HG03457 (cell line): ENCODE results near the gene SCN8A.
"Not testable (repeated sequence)": the region's sequence is repeated elsewhere in the genome, so short reads cannot be mapped to it uniquely, and the experiment has no call there.

Source experiments
- ATAC-seq: cut with Tn5 transposase; IDR thresholded peaks from one replicate; pipeline ENCODE4 v1.9.1; 2021; ENCODE audit warnings: moderate number of reproducible peaks; ENCODE audit not compliant: unreplicated experiment

The SCN8A gene

GRCh38 chr12:51827925-51828818, 237.1 kb downstream of the SCN8A start:
- no peak for ATAC-seq

GRCh38 chr12:51829011-51829481, 238.0 kb downstream of the SCN8A start:
- ATAC-seq: no peak

- ATAC-seq: no peak
These were observed 238.6 kb downstream of the SCN8A start for GRCh38 chr12:51829641-51830040.

GRCh38 chr12:51831817-51832216, 240.8 kb downstream of the SCN8A start:
- not testable (repeated sequence) for ATAC-seq

- ATAC-seq: no peak
These were observed 241.5 kb downstream of the SCN8A start for GRCh38 chr12:51832354-51833107.

GRCh38 chr12:51833448-51834227, 242.6 kb downstream of the SCN8A start:
- no peak for ATAC-seq

- no peak for ATAC-seq
These were observed 243.4 kb downstream of the SCN8A start for GRCh38 chr12:51834411-51834810.

- ATAC-seq: no peak
These were observed 245.2 kb downstream of the SCN8A start for GRCh38 chr12:51836041-51836826.

- ATAC-seq: no peak
These were observed 245.8 kb downstream of the SCN8A start for GRCh38 chr12:51836827-51837173.

GRCh38 chr12:51837286-51837685, 246.3 kb downstream of the SCN8A start:
- no peak for ATAC-seq

- no peak for ATAC-seq
These were observed 247.0 kb downstream of the SCN8A start for GRCh38 chr12:51838036-51838435.

- no peak for ATAC-seq
These were observed 247.7 kb downstream of the SCN8A start for GRCh38 chr12:51838762-51839161.

GRCh38 chr12:51839310-51839947, 248.4 kb downstream of the SCN8A start:
- ATAC-seq: no peak

GRCh38 chr12:51840966-51841365, 249.9 kb downstream of the SCN8A start:
- ATAC-seq: no peak

GRCh38 chr12:51841727-51842126, 250.7 kb downstream of the SCN8A start:
- ATAC-seq: no peak

GRCh38 chr12:51844854-51845253, 253.8 kb downstream of the SCN8A start:
- ATAC-seq: no peak

GRCh38 chr12:51845482-51845881, 254.4 kb downstream of the SCN8A start:
- no peak for ATAC-seq

- no peak for ATAC-seq
These were observed 255.2 kb downstream of the SCN8A start for GRCh38 chr12:51846271-51846691.

GRCh38 chr12:51846911-51847642, 256.0 kb downstream of the SCN8A start:
- no peak for ATAC-seq
